WTC11 (cell line): Measurements from ENCODE around the gene GNB2. TPM values are rescaled to one million over a fixed set of nuclear protein-coding genes. Genes with fewer than 3 reads are reported as not detected.
A peak's percentile ranks its signal among the peaks of the same experiment; 100 is the strongest.

ENCODE experiments used
- ATAC-seq: fragments of 200-7000 bp; cut with Tn5 transposase; 2 replicates; pipeline ENCODE4 v1.10.0; 2021; ENCODE audit warnings: mild to moderate bottlenecking, moderate library complexity
- CTCF ChIA-PET: fragments of 300-600 bp; sonication (Branson Sonifier 250); formaldehyde crosslinking; loops from one replicate; lab custom pipeline; 2021; ENCODE audit warnings: antibody characterized with exemption; lab: Charles Lee
- POLR2A ChIA-PET: fragments of 350-600 bp; sonication (Branson Sonifier 250); formaldehyde crosslinking; loops from one replicate; lab custom pipeline; 2021; ENCODE audit warnings: antibody characterized with exemption; lab: Charles Lee
- DNase-seq: peaks from one replicate; pipeline ENCODE4 v3.0.0; 2021; ENCODE audit warnings: low spot score
- H3K27ac Mint-ChIP-seq: 2 replicates; pipeline ENCODE4 v1.8.0; 2021; ENCODE audit warnings: mixed read lengths
- H3K27me3 Mint-ChIP-seq: 2 replicates; pipeline ENCODE4 v1.8.0; 2021; ENCODE audit warnings: low read depth, mild to moderate bottlenecking, moderate library complexity, mixed read lengths
- H3K36me3 Mint-ChIP-seq: 2 replicates; pipeline ENCODE4 v1.8.0; 2021; ENCODE audit warnings: mixed read lengths
- H3K4me1 Mint-ChIP-seq: 2 replicates; pipeline ENCODE4 v1.8.0; 2022; ENCODE audit warnings: mixed read lengths
- H3K4me3 Mint-ChIP-seq: 2 replicates; pipeline ENCODE4 v1.8.0; 2021; ENCODE audit warnings: mild to moderate bottlenecking, moderate library complexity, mixed read lengths
- H3K9me3 Mint-ChIP-seq: 2 replicates; pipeline ENCODE4 v1.8.0; 2021; ENCODE audit warnings: mixed read lengths
- E2F5 ChIP-seq: sonication (generic); formaldehyde crosslinking; IDR thresholded peaks from 2 replicates; pipeline ENCODE4 v1.8.1; 2022; ENCODE audit warnings: mild to moderate bottlenecking, moderate library complexity, missing genetic modification reagents
- ELF4 ChIP-seq: sonication (generic); formaldehyde crosslinking; IDR thresholded peaks from 2 replicates; pipeline ENCODE4 v1.8.1; 2022; ENCODE audit warnings: low read depth, mild to moderate bottlenecking, moderate library complexity, missing genetic modification reagents
- NR3C1 ChIP-seq: sonication (generic); formaldehyde crosslinking; conservative IDR thresholded peaks from 2 replicates; pipeline ENCODE4 v1.8.1; 2023; ENCODE audit warnings: low read depth, mild to moderate bottlenecking, missing genetic modification reagents
- USF2 ChIP-seq: sonication (generic); formaldehyde crosslinking; IDR thresholded peaks from 2 replicates; pipeline ENCODE4 v1.8.1; 2023; ENCODE audit warnings: mild to moderate bottlenecking, missing genetic modification reagents, moderate library complexity
- ZBTB43 ChIP-seq: sonication (generic); formaldehyde crosslinking; IDR thresholded peaks from 2 replicates; pipeline ENCODE4 v1.8.1; 2023; ENCODE audit warnings: mild to moderate bottlenecking, missing genetic modification reagents
- ZNF121 ChIP-seq: sonication (generic); formaldehyde crosslinking; IDR thresholded peaks from 2 replicates; pipeline ENCODE4 v1.8.0; 2023; ENCODE audit warnings: missing genetic modification reagents
- total RNA-seq: library from RNA; stranded (reverse); gene quantifications from 3 replicates; pipeline ENCODE4 v1.2.3, GENCODE V29; 2021
- TF ChIP-seq, protein P1 (sequence below): fragments of 250-450 bp; sonication (Bioruptor Pico); IDR thresholded peaks from 2 replicates; pipeline ENCODE4 v1.9.0; 2021; ENCODE audit warnings: mild to moderate bottlenecking
- TF ChIP-seq, protein P2 (sequence below): sonication (generic); formaldehyde crosslinking; IDR thresholded peaks from 2 replicates; pipeline ENCODE4 v1.8.0; 2022; ENCODE audit warnings: mild to moderate bottlenecking, missing genetic modification reagents
- TF ChIP-seq, protein P3 (sequence below): sonication (generic); formaldehyde crosslinking; IDR thresholded peaks from 2 replicates; pipeline ENCODE4 v1.8.1; 2023; ENCODE audit warnings: mild to moderate bottlenecking, missing genetic modification reagents, moderate library complexity
- TF ChIP-seq, protein P4 (sequence below): sonication (generic); formaldehyde crosslinking; IDR thresholded peaks from 2 replicates; pipeline ENCODE4 v1.8.0; 2022; ENCODE audit warnings: mild to moderate bottlenecking, missing genetic modification reagents

Gene GNB2
- total RNA-seq, 1 experiment from 2014 or later = 194 TPM

GRCh38 chr7:100692578-100692961 is 19.0 kb downstream of the GNB2 start:
- Mint-ChIP-seq H3K9me3 (no peaks in the 10 kb centered on the region), H3K27ac (peak overlapping the region; percentile 97), H3K4me3 (peak overlapping the region; percentile 96), H3K36me3 (peaks cover 26% of the 10 kb centered on the region), H3K27me3 (no peaks in the 10 kb centered on the region), H3K4me1 (peaks cover 46% of the 10 kb centered on the region)
- POLR2A ChIA-PET = interaction anchor here (1.0 to 5.4 kb wide), 2 partner anchors 13 to 106 kb away, joined by 4 to 30 read pairs; partner anchors contain the start of gene POP7
- ATAC-seq = no peak
- TF ChIP-seq ZBTB43 (CRISPR knock-in tag) (no peak), NR3C1 (CRISPR knock-in tag) (no peak)
- DNase-seq = no peak
- CTCF ChIA-PET = interaction anchor here (0.6 to 8.5 kb wide), 22 partner anchors 9 to 223 kb away, joined by 3 to 108 read pairs (median 7); partner anchors contain the start of genes EPO, GNB2, MOSPD3 and PCOLCE

GRCh38 chr7:100693312-100694097 is 20.0 kb downstream of the GNB2 start:
- no peak for DNase-seq
- ChIA-PET POLR2A (interaction anchor here (1.0 to 5.4 kb wide), 3 partner anchors 12 to 134 kb away, joined by 3 to 30 read pairs (median 4); partner anchors contain the start of genes EPHB4 and POP7), CTCF (interaction anchor here (0.6 to 8.5 kb wide), 19 partner anchors 10 to 224 kb away, joined by 3 to 108 read pairs (median 5); partner anchors contain the start of genes GNB2, MOSPD3, POP7 and SLC12A9)
- TF ChIP-seq, protein P1, sequence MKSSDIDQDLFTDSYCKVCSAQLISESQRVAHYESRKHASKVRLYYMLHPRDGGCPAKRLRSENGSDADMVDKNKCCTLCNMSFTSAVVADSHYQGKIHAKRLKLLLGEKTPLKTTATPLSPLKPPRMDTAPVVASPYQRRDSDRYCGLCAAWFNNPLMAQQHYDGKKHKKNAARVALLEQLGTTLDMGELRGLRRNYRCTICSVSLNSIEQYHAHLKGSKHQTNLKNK (CRISPR knock-in tag) = no peak
- TF ChIP-seq, protein P2, sequence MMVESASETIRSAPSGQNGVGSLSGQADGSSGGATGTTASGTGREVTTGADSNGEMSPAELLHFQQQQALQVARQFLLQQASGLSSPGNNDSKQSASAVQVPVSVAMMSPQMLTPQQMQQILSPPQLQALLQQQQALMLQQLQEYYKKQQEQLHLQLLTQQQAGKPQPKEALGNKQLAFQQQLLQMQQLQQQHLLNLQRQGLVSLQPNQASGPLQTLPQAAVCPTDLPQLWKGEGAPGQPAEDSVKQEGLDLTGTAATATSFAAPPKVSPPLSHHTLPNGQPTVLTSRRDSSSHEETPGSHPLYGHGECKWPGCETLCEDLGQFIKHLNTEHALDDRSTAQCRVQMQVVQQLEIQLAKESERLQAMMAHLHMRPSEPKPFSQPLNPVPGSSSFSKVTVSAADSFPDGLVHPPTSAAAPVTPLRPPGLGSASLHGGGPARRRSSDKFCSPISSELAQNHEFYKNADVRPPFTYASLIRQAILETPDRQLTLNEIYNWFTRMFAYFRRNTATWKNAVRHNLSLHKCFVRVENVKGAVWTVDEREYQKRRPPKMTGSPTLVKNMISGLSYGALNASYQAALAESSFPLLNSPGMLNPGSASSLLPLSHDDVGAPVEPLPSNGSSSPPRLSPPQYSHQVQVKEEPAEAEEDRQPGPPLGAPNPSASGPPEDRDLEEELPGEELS (CRISPR knock-in tag) = peak; percentile 48; the same call in 1 of the 2 replicates
- TF ChIP-seq, all 79 proteins: peak for 1
- Mint-ChIP-seq H3K4me3 (peak overlapping the region; percentile 96), H3K4me1 (peaks cover 49% of the 10 kb centered on the region), H3K27me3 (no peaks in the 10 kb centered on the region), H3K9me3 (no peaks in the 10 kb centered on the region), H3K27ac (peak overlapping the region; percentile 97), H3K36me3 (peaks cover 20% of the 10 kb centered on the region)
- no peak; the same call in 1 of the 2 replicates for ATAC-seq

GRCh38 chr7:100694098-100694745 is 20.7 kb downstream of the GNB2 start, which contains the start of gene GIGYF1:
GIGYF1 (minus strand) TSS chr7:100694250; CDS start chr7:100688238, 6,012 bp downstream.
- peak; percentile 2; the same call in 1 of the 2 replicates for ATAC-seq
- H3K27me3 Mint-ChIP-seq = no peaks in the 10 kb centered on the region

More at GRCh38 chr7:100694098-100694745, 20.7 kb downstream of the GNB2 start, which contains the start of gene GIGYF1:
- ChIA-PET POLR2A (interaction anchor here (1.0 to 5.4 kb wide), 2 partner anchors 11 to 133 kb away, joined by 3 to 30 read pairs; partner anchors contain the start of genes EPHB4 and POP7), CTCF (interaction anchor here (0.9 to 8.5 kb wide), 8 partner anchors 9 to 158 kb away, joined by 3 to 108 read pairs (median 4); partner anchors contain the start of genes MOSPD3, POP7 and SLC12A9)
- TF ChIP-seq, protein P3, sequence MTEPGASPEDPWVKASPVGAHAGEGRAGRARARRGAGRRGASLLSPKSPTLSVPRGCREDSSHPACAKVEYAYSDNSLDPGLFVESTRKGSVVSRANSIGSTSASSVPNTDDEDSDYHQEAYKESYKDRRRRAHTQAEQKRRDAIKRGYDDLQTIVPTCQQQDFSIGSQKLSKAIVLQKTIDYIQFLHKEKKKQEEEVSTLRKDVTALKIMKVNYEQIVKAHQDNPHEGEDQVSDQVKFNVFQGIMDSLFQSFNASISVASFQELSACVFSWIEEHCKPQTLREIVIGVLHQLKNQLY = no peak
- TF ChIP-seq, protein P4, sequence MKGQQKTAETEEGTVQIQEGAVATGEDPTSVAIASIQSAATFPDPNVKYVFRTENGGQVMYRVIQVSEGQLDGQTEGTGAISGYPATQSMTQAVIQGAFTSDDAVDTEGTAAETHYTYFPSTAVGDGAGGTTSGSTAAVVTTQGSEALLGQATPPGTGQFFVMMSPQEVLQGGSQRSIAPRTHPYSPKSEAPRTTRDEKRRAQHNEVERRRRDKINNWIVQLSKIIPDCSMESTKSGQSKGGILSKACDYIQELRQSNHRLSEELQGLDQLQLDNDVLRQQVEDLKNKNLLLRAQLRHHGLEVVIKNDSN (CRISPR knock-in tag) = peak; percentile 86
- TF ChIP-seq USF2 (CRISPR knock-in tag) = peak; percentile 92
- TF ChIP-seq ELF4 (CRISPR knock-in tag) = 0 out of 2 replicates have a peak, but pooled peaks have one; percentile 23
- 0 out of 2 replicates have a peak, but pooled peaks have one; percentile 21 for TF ChIP-seq E2F5 (CRISPR knock-in tag)
- peak; percentile 60; the same call in 1 of the 2 replicates for TF ChIP-seq ZNF121 (CRISPR knock-in tag)
- peak within 1 kb of the TSS; percentile 97 for H3K27ac Mint-ChIP-seq
- peaks cover 13% of the 10 kb centered on the region for H3K36me3 Mint-ChIP-seq
- peak; percentile 72 for DNase-seq
- H3K4me3 Mint-ChIP-seq = peak within 1 kb of the TSS; percentile 96
- no peaks in the 10 kb centered on the region for H3K9me3 Mint-ChIP-seq
- H3K4me1 Mint-ChIP-seq = peaks cover 47% of the 10 kb centered on the region
